ENCODE measurements around the gene DLG2. TPM values are rescaled to one million over a fixed set of nuclear protein-coding genes. Genes with fewer than 3 reads are reported as not detected.

DLG2 gene
- total RNA-seq, 4 donors from 2014 or later, result 0.18 to 8.3 (median 2.5) TPM

DNA sequence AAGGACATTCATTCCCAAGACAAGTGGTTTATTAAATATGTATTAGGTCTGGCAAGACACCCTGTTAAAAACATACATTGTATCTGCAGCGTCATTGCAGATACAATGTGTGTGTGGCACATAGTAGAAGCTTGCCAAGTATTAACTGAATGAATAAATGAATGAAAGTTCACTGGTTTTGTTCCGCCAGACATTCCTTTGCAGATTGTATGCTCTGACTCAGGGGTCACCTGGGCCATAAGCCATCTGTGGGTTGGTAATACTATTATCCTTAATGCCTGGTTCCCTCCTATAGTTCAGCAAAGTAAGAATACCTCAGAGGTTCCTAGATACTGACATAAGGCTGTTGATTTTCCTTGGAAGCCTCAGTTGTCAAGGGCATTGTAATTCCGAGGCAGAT is 1963.7 kb downstream of the DLG2 start:
- H3K36me3 ChIP-seq, result no peaks in the 10 kb centered on the region
- no peak overlapping the region for H3K27ac ChIP-seq
- H3K9me3 ChIP-seq, result no peaks in the 10 kb centered on the region
- no peak for DNase-seq
- no peak overlapping the region for H3K4me3 ChIP-seq
- no peaks in the 10 kb centered on the region for H3K4me1 ChIP-seq
- TF ChIP-seq, protein P1, sequence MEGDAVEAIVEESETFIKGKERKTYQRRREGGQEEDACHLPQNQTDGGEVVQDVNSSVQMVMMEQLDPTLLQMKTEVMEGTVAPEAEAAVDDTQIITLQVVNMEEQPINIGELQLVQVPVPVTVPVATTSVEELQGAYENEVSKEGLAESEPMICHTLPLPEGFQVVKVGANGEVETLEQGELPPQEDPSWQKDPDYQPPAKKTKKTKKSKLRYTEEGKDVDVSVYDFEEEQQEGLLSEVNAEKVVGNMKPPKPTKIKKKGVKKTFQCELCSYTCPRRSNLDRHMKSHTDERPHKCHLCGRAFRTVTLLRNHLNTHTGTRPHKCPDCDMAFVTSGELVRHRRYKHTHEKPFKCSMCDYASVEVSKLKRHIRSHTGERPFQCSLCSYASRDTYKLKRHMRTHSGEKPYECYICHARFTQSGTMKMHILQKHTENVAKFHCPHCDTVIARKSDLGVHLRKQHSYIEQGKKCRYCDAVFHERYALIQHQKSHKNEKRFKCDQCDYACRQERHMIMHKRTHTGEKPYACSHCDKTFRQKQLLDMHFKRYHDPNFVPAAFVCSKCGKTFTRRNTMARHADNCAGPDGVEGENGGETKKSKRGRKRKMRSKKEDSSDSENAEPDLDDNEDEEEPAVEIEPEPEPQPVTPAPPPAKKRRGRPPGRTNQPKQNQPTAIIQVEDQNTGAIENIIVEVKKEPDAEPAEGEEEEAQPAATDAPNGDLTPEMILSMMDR (IDR thresholded peaks at IDR 0.05), result no peak
- no peak for TF ChIP-seq POLR2A (IDR thresholded peaks at IDR 0.05)
- H3K27me3 ChIP-seq, result no peaks in the 10 kb centered on the region

GRCh38 chr11:83662494-83662893 is 1964.7 kb downstream of the DLG2 start:
- Histone ChIP-seq H3K4me1 (no peaks in the 10 kb centered on the region), H3K27me3 (no peaks in the 10 kb centered on the region), H3K36me3 (no peaks in the 10 kb centered on the region), H3K27ac (no peak overlapping the region), H3K4me3 (no peak overlapping the region), H3K9me3 (no peaks in the 10 kb centered on the region)
- DNase-seq, result no peak
- TF ChIP-seq, protein P1 (IDR thresholded peaks at IDR 0.05), result no peak
- TF ChIP-seq POLR2A (IDR thresholded peaks at IDR 0.05), result no peak

GRCh38 chr11:83661491-83662350 is 1965.4 kb downstream of the DLG2 start:
- no peak for DNase-seq
- Histone ChIP-seq H3K4me1 (no peaks in the 10 kb centered on the region), H3K36me3 (no peaks in the 10 kb centered on the region), H3K27me3 (no peaks in the 10 kb centered on the region), H3K27ac (no peak overlapping the region), H3K9me3 (no peaks in the 10 kb centered on the region), H3K4me3 (no peak overlapping the region)
- no peak for TF ChIP-seq POLR2A (IDR thresholded peaks at IDR 0.05)
- TF ChIP-seq, protein P1 (IDR thresholded peaks at IDR 0.05), result no peak

- DNase-seq, result no peak
- H3K4me3 ChIP-seq, result no peak overlapping the region
- TF ChIP-seq POLR2A (IDR thresholded peaks at IDR 0.05), result no peak
- TF ChIP-seq, protein P1 (IDR thresholded peaks at IDR 0.05), result no peak
- no peak overlapping the region for H3K27ac ChIP-seq
- no peaks in the 10 kb centered on the region for H3K9me3 ChIP-seq
- H3K36me3 ChIP-seq, result no peaks in the 10 kb centered on the region
- H3K27me3 ChIP-seq, result no peaks in the 10 kb centered on the region
- no peaks in the 10 kb centered on the region for H3K4me1 ChIP-seq
These were observed 1967.7 kb downstream of the DLG2 start for GRCh38 chr11:83659466-83659865.

GRCh38 chr11:83656796-83657330 is 1970.3 kb downstream of the DLG2 start:
- Histone ChIP-seq H3K36me3 (no peaks in the 10 kb centered on the region), H3K27ac (no peak overlapping the region), H3K4me1 (no peaks in the 10 kb centered on the region), H3K27me3 (no peaks in the 10 kb centered on the region), H3K9me3 (no peaks in the 10 kb centered on the region), H3K4me3 (no peak overlapping the region)
- DNase-seq, result no peak
- no peak for TF ChIP-seq POLR2A (IDR thresholded peaks at IDR 0.05)
- TF ChIP-seq, protein P1 (IDR thresholded peaks at IDR 0.05), result no peak
